ENCODE measurements around the gene LCP1.

- TF ChIP-seq YY1 (IDR thresholded peaks at IDR 0.05; ENCODE audit: insufficient read depth, insufficient read length) (no peak), SUZ12 (IDR thresholded peaks at IDR 0.05; ENCODE audit: extremely low read depth, insufficient read depth, insufficient read length) (no peak)
These were observed at the start of gene LCP1 for GRCh38 chr13:46181840-46182490.
